DOHH2 (cell line): ENCODE data around the gene MYOG.

Experiments used
- CTCF ChIP-seq: fragments of 200-600 bp; sonication (generic); IDR thresholded peaks from one replicate; pipeline ENCODE4 v1.5.1; 2014; ENCODE audit warnings: antibody characterized with exemption, mild to moderate bottlenecking, low read depth, low read length; ENCODE audit not compliant: poor library complexity, severe bottlenecking
- EZH2phosphoT487 ChIP-seq: fragments of 200-600 bp; sonication (generic); IDR thresholded peaks from 2 replicates; pipeline ENCODE4 v1.6.1; 2017; ENCODE audit warnings: borderline replicate concordance, mild to moderate bottlenecking, antibody characterized with exemption, low read length, moderate library complexity, mixed read lengths

- TF ChIP-seq CTCF: no peak
- no peak for TF ChIP-seq EZH2phosphoT487
Measured at GRCh38 chr1:203036537-203036936, 49.3 kb downstream of the MYOG start.
